OCI-LY3 (cell line): ENCODE data around the gene TREM2.

Experiments used
- H2AFZ ChIP-seq: fragments of 200-600, 300-600 bp; shearing (Covaris generic); 2 replicates; pipeline ENCODE4 v1.6.0; 2014; ENCODE audit warnings: antibody characterized with exemption, low read depth, low read length
- H3K27ac ChIP-seq: fragments of 200-600, 300-600 bp; sonication (generic); 2 replicates; pipeline ENCODE4 v1.5.1; 2014; ENCODE audit warnings: mild to moderate bottlenecking, low read length, moderate library complexity, mixed read lengths
- H3K27me3 ChIP-seq: fragments of 200-600, 300-600 bp; sonication (generic); 2 replicates; pipeline ENCODE4 v1.6.1; 2014; ENCODE audit warnings: low read depth, low read length, mixed read lengths
- H3K36me3 ChIP-seq: fragments of 200-600, 300-600 bp; sonication (generic); replicated peaks from 2 replicates; pipeline ENCODE3; 2014; ENCODE audit warnings: low read depth, low read length, mixed read lengths
- H3K4me1 ChIP-seq: fragments of 300-600, 200-600 bp; sonication (generic); 2 replicates; pipeline ENCODE4 v1.6.1; 2014; ENCODE audit warnings: low read length, mixed read lengths
- H3K4me2 ChIP-seq: fragments of 200-600, 300-600 bp; sonication (generic); 2 replicates; pipeline ENCODE4 v1.6.1; 2014; ENCODE audit warnings: low read length, mixed read lengths
- H3K4me3 ChIP-seq: fragments of 300-600, 200-600 bp; sonication (generic); 2 replicates; pipeline ENCODE4 v1.5.1; 2014; ENCODE audit warnings: antibody characterized with exemption, mild to moderate bottlenecking, low read length, moderate library complexity
- H3K79me2 ChIP-seq: fragments of 300-600, 200-600 bp; shearing (Covaris generic); 2 replicates; pipeline ENCODE4 v1.6.1; 2014; ENCODE audit warnings: mild to moderate bottlenecking, low read length, mixed read lengths
- H3K9ac ChIP-seq: fragments of 300-600, 200-600 bp; shearing (Covaris generic); 2 replicates; pipeline ENCODE4 v1.6.0; 2014; ENCODE audit warnings: mild to moderate bottlenecking, low read length, moderate library complexity
- H3K9me3 ChIP-seq: fragments of 200-600, 300-600 bp; shearing (Covaris generic); 2 replicates; pipeline ENCODE4 v1.6.1; 2014; ENCODE audit warnings: low read length, mixed read lengths; ENCODE audit not compliant: insufficient read depth
- H4K20me1 ChIP-seq: fragments of 200-600, 300-600 bp; sonication (generic); 2 replicates; pipeline ENCODE4 v1.6.1; 2016; ENCODE audit warnings: low read length, mixed read lengths; ENCODE audit not compliant: insufficient read depth
- EZH2phosphoT487 ChIP-seq: fragments of 200-600 bp; shearing (Covaris generic); IDR thresholded peaks from 2 replicates; pipeline ENCODE4 v1.6.1; 2018; ENCODE audit warnings: antibody characterized with exemption, mixed run types, low read depth
- TF ChIP-seq, protein P1 (sequence below): fragments of 200-600, 300-600 bp; sonication (generic); IDR thresholded peaks from 2 replicates; pipeline ENCODE4 v1.5.1; 2014; ENCODE audit warnings: antibody characterized with exemption, low read length, low read depth

Gene TREM2

DNA sequence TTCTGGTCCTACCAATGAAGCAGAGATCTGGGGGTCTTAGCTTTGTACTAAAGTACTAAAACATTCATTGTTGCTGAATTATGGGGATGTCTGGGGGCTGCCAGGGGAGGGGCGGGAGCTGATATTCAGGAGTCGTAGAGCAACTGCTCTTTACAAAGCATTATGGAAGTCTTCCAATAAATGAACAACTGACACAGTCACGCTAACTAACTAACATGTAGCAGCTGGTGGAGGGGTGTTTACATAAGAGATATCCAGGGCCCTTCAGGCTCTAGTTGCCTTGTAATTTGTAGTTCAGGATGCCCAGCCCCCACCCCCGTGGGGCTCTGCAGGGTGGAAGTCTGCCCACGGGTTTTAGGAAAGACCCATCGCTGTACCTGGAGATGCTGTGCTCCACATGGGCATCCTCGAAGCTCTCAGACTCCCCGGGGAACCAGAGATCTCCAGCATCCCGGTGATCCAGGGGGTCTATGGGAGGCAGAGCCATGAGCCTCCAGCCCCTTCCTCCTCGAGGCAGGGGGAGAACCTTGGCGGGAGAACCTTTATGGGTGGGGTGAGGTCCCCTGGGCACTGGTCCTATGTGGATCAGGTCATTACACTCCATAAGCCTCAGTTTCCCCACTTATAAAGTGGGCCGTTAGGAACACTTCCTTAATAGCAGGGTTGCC is 3.4 kb downstream of the TREM2 start:
- TF ChIP-seq, protein P1, sequence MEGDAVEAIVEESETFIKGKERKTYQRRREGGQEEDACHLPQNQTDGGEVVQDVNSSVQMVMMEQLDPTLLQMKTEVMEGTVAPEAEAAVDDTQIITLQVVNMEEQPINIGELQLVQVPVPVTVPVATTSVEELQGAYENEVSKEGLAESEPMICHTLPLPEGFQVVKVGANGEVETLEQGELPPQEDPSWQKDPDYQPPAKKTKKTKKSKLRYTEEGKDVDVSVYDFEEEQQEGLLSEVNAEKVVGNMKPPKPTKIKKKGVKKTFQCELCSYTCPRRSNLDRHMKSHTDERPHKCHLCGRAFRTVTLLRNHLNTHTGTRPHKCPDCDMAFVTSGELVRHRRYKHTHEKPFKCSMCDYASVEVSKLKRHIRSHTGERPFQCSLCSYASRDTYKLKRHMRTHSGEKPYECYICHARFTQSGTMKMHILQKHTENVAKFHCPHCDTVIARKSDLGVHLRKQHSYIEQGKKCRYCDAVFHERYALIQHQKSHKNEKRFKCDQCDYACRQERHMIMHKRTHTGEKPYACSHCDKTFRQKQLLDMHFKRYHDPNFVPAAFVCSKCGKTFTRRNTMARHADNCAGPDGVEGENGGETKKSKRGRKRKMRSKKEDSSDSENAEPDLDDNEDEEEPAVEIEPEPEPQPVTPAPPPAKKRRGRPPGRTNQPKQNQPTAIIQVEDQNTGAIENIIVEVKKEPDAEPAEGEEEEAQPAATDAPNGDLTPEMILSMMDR, result no peak
- TF ChIP-seq EZH2phosphoT487, result no peak
- Histone ChIP-seq H3K4me2 (no peak overlapping the region), H4K20me1 (no peaks in the 10 kb centered on the region), H3K9me3 (no peaks in the 10 kb centered on the region), H3K4me1 (peaks cover 9% of the 10 kb centered on the region), H3K9ac (no peak overlapping the region), H2AFZ (no peak overlapping the region), H3K27ac (no peak overlapping the region), H3K36me3 (no peaks in the 10 kb centered on the region), H3K4me3 (no peak overlapping the region), H3K79me2 (no peaks in the 10 kb centered on the region), H3K27me3 (0 out of 2 replicates have a peak, but pooled peaks cover 5% of the 10 kb centered on the region)

DNA sequence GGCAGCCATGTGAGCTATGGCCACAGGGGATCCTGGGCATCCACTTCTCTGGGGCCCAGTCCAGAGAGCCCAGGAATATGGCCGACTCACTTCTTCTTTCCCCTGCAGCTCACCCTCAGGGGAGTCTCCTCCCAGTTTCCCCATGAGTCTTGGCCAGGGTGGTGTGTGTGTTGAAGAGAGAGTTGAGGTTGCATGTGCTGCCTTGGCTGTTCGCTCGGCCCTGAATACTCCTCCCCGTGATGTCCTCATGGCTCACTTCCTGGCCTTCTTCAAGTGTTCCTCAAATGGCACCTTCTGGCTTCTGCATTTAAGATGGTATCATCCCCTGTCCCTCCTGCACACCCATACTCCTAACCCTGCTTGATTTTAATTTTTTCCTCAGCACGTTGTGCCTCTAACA is 5.6 kb downstream of the TREM2 start:
- Histone ChIP-seq H3K9ac (no peak overlapping the region), H3K9me3 (no peaks in the 10 kb centered on the region), H3K27me3 (0 out of 2 replicates have a peak, but pooled peaks cover 5% of the 10 kb centered on the region), H4K20me1 (no peaks in the 10 kb centered on the region), H3K79me2 (no peaks in the 10 kb centered on the region), H3K4me2 (no peak overlapping the region), H3K4me1 (peaks cover 9% of the 10 kb centered on the region), H3K27ac (no peak overlapping the region), H3K4me3 (no peak overlapping the region), H3K36me3 (no peaks in the 10 kb centered on the region), H2AFZ (no peak overlapping the region)
- TF ChIP-seq EZH2phosphoT487, result no peak
- TF ChIP-seq, protein P1, result no peak

DNA sequence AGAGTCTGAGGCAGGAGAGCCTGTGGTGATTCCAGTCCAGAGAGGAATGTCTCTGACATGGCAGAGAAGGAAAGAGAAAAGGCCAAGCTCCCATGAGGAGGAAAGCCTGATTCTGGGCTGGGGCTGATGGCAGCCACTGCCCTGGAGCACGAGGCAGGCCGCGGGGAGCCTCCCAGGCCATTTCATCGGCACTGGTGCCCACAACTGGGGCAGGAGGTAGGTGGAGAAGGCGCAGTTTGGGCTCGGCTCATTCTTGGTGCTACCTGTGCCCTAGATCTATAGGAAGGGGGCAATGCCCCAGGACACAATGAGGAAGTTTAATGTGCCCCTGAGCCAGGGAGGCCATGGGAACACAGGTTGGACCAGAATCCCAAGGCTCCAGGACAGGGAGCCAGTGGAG is 6.1 kb downstream of the TREM2 start:
- Histone ChIP-seq H2AFZ (no peak overlapping the region), H3K27ac (no peak overlapping the region), H3K79me2 (no peaks in the 10 kb centered on the region), H3K27me3 (0 out of 2 replicates have a peak, but pooled peaks cover 5% of the 10 kb centered on the region), H3K4me1 (peaks cover 9% of the 10 kb centered on the region), H3K9me3 (no peaks in the 10 kb centered on the region), H3K36me3 (no peaks in the 10 kb centered on the region), H3K9ac (no peak overlapping the region), H4K20me1 (no peaks in the 10 kb centered on the region), H3K4me2 (no peak overlapping the region), H3K4me3 (no peak overlapping the region)
- no peak for TF ChIP-seq EZH2phosphoT487
- TF ChIP-seq, protein P1, result no peak

DNA sequence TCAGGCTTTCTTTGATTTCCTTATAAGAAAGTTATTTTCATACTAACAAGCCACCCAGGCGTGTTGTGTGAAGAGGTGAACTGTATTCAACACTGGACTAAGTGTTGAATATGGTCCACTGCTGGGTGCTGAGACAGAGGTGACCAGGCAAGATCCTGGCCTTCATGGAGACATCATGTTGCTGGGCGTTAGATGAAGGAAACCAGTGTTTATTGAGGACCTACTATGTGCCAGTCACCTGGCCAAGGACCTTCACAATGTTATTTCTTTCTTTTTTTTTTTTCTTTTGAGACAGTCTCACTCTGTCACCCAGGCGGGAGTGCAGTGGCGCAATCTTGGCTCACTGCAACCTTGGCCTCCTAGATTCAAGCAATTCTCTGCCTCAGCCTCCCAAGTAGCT is 6.9 kb downstream of the TREM2 start:
- Histone ChIP-seq H3K4me3 (no peak overlapping the region), H3K9ac (no peak overlapping the region), H3K4me1 (peaks cover 9% of the 10 kb centered on the region), H3K9me3 (no peaks in the 10 kb centered on the region), H3K36me3 (no peaks in the 10 kb centered on the region), H2AFZ (no peak overlapping the region), H3K27ac (no peak overlapping the region), H3K27me3 (0 out of 2 replicates have a peak, but pooled peaks cover 5% of the 10 kb centered on the region), H4K20me1 (no peaks in the 10 kb centered on the region), H3K79me2 (no peaks in the 10 kb centered on the region), H3K4me2 (no peak overlapping the region)
- TF ChIP-seq EZH2phosphoT487, result no peak
- TF ChIP-seq, protein P1, result no peak
